ENCODE measurements around the gene INF2. TPM values are rescaled to one million over a fixed set of nuclear protein-coding genes. Genes with fewer than 3 reads are reported as not detected.

The INF2 gene
- total and polyA plus RNA-seq, 2 donors (not counting 3 experiments of a cell fraction or from before 2014, with no cell fraction given): 55.3 to 124 TPM

- Histone ChIP-seq H3K9me1 (replicated peaks; ENCODE audit: control insufficient read depth, extremely low read depth, insufficient read depth, low read length) (no peaks in the 10 kb centered on the region), H3K9me3 (replicated peaks; ENCODE audit: control insufficient read depth, insufficient read depth, low read length) (no peaks in the 10 kb centered on the region), H3K4me2 (ENCODE audit: insufficient read depth, low read length) (no peak overlapping the region), H3K4me3 (replicated peaks in 1 of 3; ENCODE audit: insufficient read depth in 1 of 3, low read depth in 1 of 3, low read length in 3 of 3) (no peak overlapping the region), H3K79me2 (ENCODE audit: control insufficient read depth, insufficient read depth, low read length) (no peaks in the 10 kb centered on the region), H2AFZ (ENCODE audit: low read depth, low read length) (no peak overlapping the region), H4K20me1 (replicated peaks; ENCODE audit: control insufficient read depth, extremely low read depth, insufficient read depth, low read length) (no peaks in the 10 kb centered on the region), H3K9ac (replicated peaks; ENCODE audit: extremely low read depth, insufficient read depth, low read length) (no peak overlapping the region), H3K27ac (ENCODE audit: insufficient read depth, low read depth, low read length) (no peak overlapping the region), H3K27me3 (ENCODE audit: control insufficient read depth in 2 of 2, insufficient read depth in 2 of 2, low read length in 2 of 2) (no peaks in the 10 kb centered on the region), H3K36me3 (ENCODE audit: control insufficient read depth in 2 of 2, extremely low read depth in 1 of 2, insufficient read depth in 2 of 2, low read length in 2 of 2) (no peaks in the 10 kb centered on the region), H3K4me1 (ENCODE audit: control insufficient read depth, extremely low read depth, insufficient read depth, low read length) (no peaks in the 10 kb centered on the region)
- ChIA-PET POLR2A (no interaction called here), CTCF (interaction anchor here (2.5 kb wide), 1 partner anchor 23 kb away, joined by 9 read pairs; no protein-coding TSS in a partner anchor)
- no TSS peak for BruUV-seq (replicated peaks)
- intact Hi-C loops (cut with micrococcal nuclease): no loop called here
- no peak for FAIRE-seq
- no peak for DNase-seq (ENCODE audit: low read depth, low spot score)
- dilution Hi-C loops (cut with MboI; ENCODE audit: extremely low pct_ligation_motif_present, low sequenced_read_pairs): no loop called here
- TF ChIP-seq MYC (IDR thresholded peaks at IDR 0.05; ENCODE audit: low read depth, low read length) (no peak), POLR2AphosphoS5 (IDR thresholded peaks at IDR 0.05; ENCODE audit: insufficient read depth, low read depth, low read length) (no peak), POLR2A (IDR thresholded peaks at IDR 0.05; ENCODE audit: low read depth, low read length) (no peak), EZH2 (IDR thresholded peaks at IDR 0.05; ENCODE audit: borderline replicate concordance, low read depth, low read length, severe bottlenecking) (no peak), MAX (IDR thresholded peaks at IDR 0.05; ENCODE audit: insufficient read depth, insufficient read length) (no peak), CTCF (IDR thresholded peaks at IDR 0.05; ENCODE audit: extremely low read depth in 1 of 2, insufficient read depth in 1 of 2, low read depth in 1 of 2, low read length in 2 of 2) (no peak), FOS (IDR thresholded peaks at IDR 0.05; ENCODE audit: borderline replicate concordance, insufficient read depth, low read length) (no peak), GATA2 (IDR thresholded peaks at IDR 0.05; ENCODE audit: insufficient read depth, insufficient read length, low read depth, low read length) (no peak), JUN (IDR thresholded peaks at IDR 0.05; ENCODE audit: borderline replicate concordance, insufficient read depth, insufficient read length, low read depth) (no peak)
Observed at GRCh38 chr14:104658325-104658712, 31.1 kb upstream of the INF2 start.

All from endothelial cell of umbilical vein (primary cell).